ENCODE results near the gene DMD. TPM values are rescaled to one million over a fixed set of nuclear protein-coding genes. Genes with fewer than 3 reads are reported as not detected.
"Not testable (repeated sequence)": the region's sequence is repeated elsewhere in the genome, so short reads cannot be mapped to it uniquely, and the experiment has no call there.

The DMD gene
- total RNA-seq, 1 donor: 2.4 TPM

- H3K4me3 ChIP-seq (ENCODE audit: low read length): no peak overlapping the region
- H3K4me1 ChIP-seq (ENCODE audit: insufficient read depth, low read length): no peaks in the 10 kb centered on the region
- no peaks in the 10 kb centered on the region for H3K27me3 ChIP-seq (ENCODE audit: insufficient read depth, low read length)
- H3K9me3 ChIP-seq (ENCODE audit: low read depth, low read length): no peaks in the 10 kb centered on the region
Measured at GRCh38 chrX:31591355-31591754, 1620.0 kb downstream of the DMD start.

- H3K4me3 ChIP-seq (ENCODE audit: low read length): no peak overlapping the region
- H3K27me3 ChIP-seq (ENCODE audit: insufficient read depth, low read length): no peaks in the 10 kb centered on the region
- no peaks in the 10 kb centered on the region for H3K4me1 ChIP-seq (ENCODE audit: insufficient read depth, low read length)
- H3K9me3 ChIP-seq (ENCODE audit: low read depth, low read length): no peaks in the 10 kb centered on the region
Measured at GRCh38 chrX:31590581-31591114, 1620.7 kb downstream of the DMD start.

- no peak overlapping the region for H3K4me3 ChIP-seq (ENCODE audit: low read length)
- H3K27me3 ChIP-seq (ENCODE audit: insufficient read depth, low read length): no peaks in the 10 kb centered on the region
- no peaks in the 10 kb centered on the region for H3K9me3 ChIP-seq (ENCODE audit: low read depth, low read length)
- H3K4me1 ChIP-seq (ENCODE audit: insufficient read depth, low read length): no peaks in the 10 kb centered on the region
Measured at GRCh38 chrX:31589503-31589902, 1621.8 kb downstream of the DMD start.

GRCh38 chrX:31588355-31588754, 1623.0 kb downstream of the DMD start:
- no peaks in the 10 kb centered on the region for H3K4me1 ChIP-seq (ENCODE audit: insufficient read depth, low read length)
- H3K27me3 ChIP-seq (ENCODE audit: insufficient read depth, low read length): no peaks in the 10 kb centered on the region
- H3K9me3 ChIP-seq (ENCODE audit: low read depth, low read length): no peaks in the 10 kb centered on the region
- no peak overlapping the region for H3K4me3 ChIP-seq (ENCODE audit: low read length)

GRCh38 chrX:31583892-31584291, 1627.5 kb downstream of the DMD start:
- H3K4me1 ChIP-seq (ENCODE audit: insufficient read depth, low read length); H3K4me3 ChIP-seq (ENCODE audit: low read length); H3K9me3 ChIP-seq (ENCODE audit: low read depth, low read length); H3K27me3 ChIP-seq (ENCODE audit: insufficient read depth, low read length): not testable (repeated sequence)

GRCh38 chrX:31580726-31581125, 1630.6 kb downstream of the DMD start:
- Histone ChIP-seq H3K4me1 (ENCODE audit: insufficient read depth, low read length) (no peaks in the 10 kb centered on the region), H3K27me3 (ENCODE audit: insufficient read depth, low read length) (no peaks in the 10 kb centered on the region), H3K9me3 (ENCODE audit: low read depth, low read length) (no peaks in the 10 kb centered on the region), H3K4me3 (ENCODE audit: low read length) (no peak overlapping the region)

- Histone ChIP-seq H3K4me3 (ENCODE audit: low read length) (no peak overlapping the region), H3K9me3 (ENCODE audit: low read depth, low read length) (no peaks in the 10 kb centered on the region), H3K4me1 (ENCODE audit: insufficient read depth, low read length) (no peaks in the 10 kb centered on the region), H3K27me3 (ENCODE audit: insufficient read depth, low read length) (no peaks in the 10 kb centered on the region)
Measured at GRCh38 chrX:31580227-31580626, 1631.1 kb downstream of the DMD start.

- Histone ChIP-seq H3K4me3 (ENCODE audit: low read length) (no peak overlapping the region), H3K27me3 (ENCODE audit: insufficient read depth, low read length) (no peaks in the 10 kb centered on the region), H3K9me3 (ENCODE audit: low read depth, low read length) (no peaks in the 10 kb centered on the region), H3K4me1 (ENCODE audit: insufficient read depth, low read length) (no peaks in the 10 kb centered on the region)
Measured at GRCh38 chrX:31572360-31572759, 1639.0 kb downstream of the DMD start.

GRCh38 chrX:31570658-31571057, 1640.7 kb downstream of the DMD start:
- Histone ChIP-seq H3K4me3 (ENCODE audit: low read length) (no peak overlapping the region), H3K9me3 (ENCODE audit: low read depth, low read length) (no peaks in the 10 kb centered on the region), H3K27me3 (ENCODE audit: insufficient read depth, low read length) (no peaks in the 10 kb centered on the region), H3K4me1 (ENCODE audit: insufficient read depth, low read length) (no peaks in the 10 kb centered on the region)

GRCh38 chrX:31563792-31564191, 1647.6 kb downstream of the DMD start:
- Histone ChIP-seq H3K4me1 (ENCODE audit: insufficient read depth, low read length) (no peaks in the 10 kb centered on the region), H3K9me3 (ENCODE audit: low read depth, low read length) (no peaks in the 10 kb centered on the region), H3K4me3 (ENCODE audit: low read length) (no peak overlapping the region), H3K27me3 (ENCODE audit: insufficient read depth, low read length) (no peaks in the 10 kb centered on the region)

- Histone ChIP-seq H3K4me1 (ENCODE audit: insufficient read depth, low read length) (no peaks in the 10 kb centered on the region), H3K9me3 (ENCODE audit: low read depth, low read length) (no peaks in the 10 kb centered on the region), H3K4me3 (ENCODE audit: low read length) (no peak overlapping the region), H3K27me3 (ENCODE audit: insufficient read depth, low read length) (no peaks in the 10 kb centered on the region)
Measured at GRCh38 chrX:31555506-31555905, 1655.8 kb downstream of the DMD start.

GRCh38 chrX:31551913-31552312, 1659.4 kb downstream of the DMD start:
- Histone ChIP-seq H3K9me3 (ENCODE audit: low read depth, low read length) (no peaks in the 10 kb centered on the region), H3K4me1 (ENCODE audit: insufficient read depth, low read length) (no peaks in the 10 kb centered on the region), H3K4me3 (ENCODE audit: low read length) (no peak overlapping the region), H3K27me3 (ENCODE audit: insufficient read depth, low read length) (no peaks in the 10 kb centered on the region)

GRCh38 chrX:31550158-31550557, 1661.2 kb downstream of the DMD start:
- H3K27me3 ChIP-seq (ENCODE audit: insufficient read depth, low read length): no peaks in the 10 kb centered on the region
- H3K4me3 ChIP-seq (ENCODE audit: low read length): no peak overlapping the region
- H3K9me3 ChIP-seq (ENCODE audit: low read depth, low read length): no peaks in the 10 kb centered on the region
- H3K4me1 ChIP-seq (ENCODE audit: insufficient read depth, low read length): no peaks in the 10 kb centered on the region

GRCh38 chrX:31547816-31548215, 1663.5 kb downstream of the DMD start:
- no peak overlapping the region for H3K4me3 ChIP-seq (ENCODE audit: low read length)
- H3K27me3 ChIP-seq (ENCODE audit: insufficient read depth, low read length): no peaks in the 10 kb centered on the region
- H3K9me3 ChIP-seq (ENCODE audit: low read depth, low read length): no peaks in the 10 kb centered on the region

GRCh38 chrX:31547416-31547815, 1663.9 kb downstream of the DMD start:
- Histone ChIP-seq H3K4me3 (ENCODE audit: low read length) (no peak overlapping the region), H3K27me3 (ENCODE audit: insufficient read depth, low read length) (no peaks in the 10 kb centered on the region), H3K9me3 (ENCODE audit: low read depth, low read length) (no peaks in the 10 kb centered on the region), H3K4me1 (ENCODE audit: insufficient read depth, low read length) (no peaks in the 10 kb centered on the region)

More at GRCh38 chrX:31547816-31548215, 1663.5 kb downstream of the DMD start:
- H3K4me1 ChIP-seq (ENCODE audit: insufficient read depth, low read length): no peaks in the 10 kb centered on the region

- no peaks in the 10 kb centered on the region for H3K27me3 ChIP-seq (ENCODE audit: insufficient read depth, low read length)
- no peaks in the 10 kb centered on the region for H3K4me1 ChIP-seq (ENCODE audit: insufficient read depth, low read length)
- H3K4me3 ChIP-seq (ENCODE audit: low read length): no peak overlapping the region
- no peaks in the 10 kb centered on the region for H3K9me3 ChIP-seq (ENCODE audit: low read depth, low read length)
Measured at GRCh38 chrX:31546126-31546525, 1665.2 kb downstream of the DMD start.

Data from mononuclear cell (primary cell).